Breast epithelium (tissue), 3 donors: Measurements from ENCODE around the gene CACNA2D3.

Experiments used
- POLR2A ChIP-seq: fragments of 450-650 bp; IDR thresholded peaks from one replicate; pipeline ENCODE4 v1.6.1; 2016; ENCODE audit warnings: antibody characterized with exemption, mild to moderate bottlenecking, moderate library complexity
- POLR2AphosphoS5 ChIP-seq, 3 donors: sonication (generic); formaldehyde crosslinking; IDR thresholded peaks; one replicate each; pipeline ENCODE4 v1.6.1; 2017; ENCODE audit warnings: antibody characterized with exemption in 3 of 3
- TF ChIP-seq, protein P1 (sequence below), 3 donors: fragments of 450-650 bp; IDR thresholded peaks; one replicate each; pipeline ENCODE4 v1.5.1; 2016 to 2017; ENCODE audit warnings: antibody characterized with exemption in 3 of 3, mild to moderate bottlenecking in 3 of 3, moderate library complexity in 3 of 3

DNA sequence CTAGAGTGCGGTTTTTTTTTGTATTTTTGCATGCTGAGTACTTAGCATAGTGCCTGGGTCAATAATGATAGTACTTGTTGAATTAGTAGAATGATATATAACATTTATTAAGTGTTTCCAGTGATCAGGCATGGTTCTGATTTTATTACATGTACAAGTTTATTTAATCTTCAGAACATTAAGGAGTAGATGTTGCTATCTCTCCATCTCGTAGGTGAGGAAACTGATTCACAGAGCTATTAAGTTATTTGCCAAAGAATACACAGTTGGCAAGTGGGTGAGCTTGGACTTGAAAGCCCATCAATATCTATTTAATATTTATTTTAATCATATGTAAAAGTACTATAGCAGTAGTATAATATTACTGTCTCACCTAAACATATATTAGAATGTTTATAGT lies 219.5 kb downstream of the CACNA2D3 start:
- TF ChIP-seq, protein P1, sequence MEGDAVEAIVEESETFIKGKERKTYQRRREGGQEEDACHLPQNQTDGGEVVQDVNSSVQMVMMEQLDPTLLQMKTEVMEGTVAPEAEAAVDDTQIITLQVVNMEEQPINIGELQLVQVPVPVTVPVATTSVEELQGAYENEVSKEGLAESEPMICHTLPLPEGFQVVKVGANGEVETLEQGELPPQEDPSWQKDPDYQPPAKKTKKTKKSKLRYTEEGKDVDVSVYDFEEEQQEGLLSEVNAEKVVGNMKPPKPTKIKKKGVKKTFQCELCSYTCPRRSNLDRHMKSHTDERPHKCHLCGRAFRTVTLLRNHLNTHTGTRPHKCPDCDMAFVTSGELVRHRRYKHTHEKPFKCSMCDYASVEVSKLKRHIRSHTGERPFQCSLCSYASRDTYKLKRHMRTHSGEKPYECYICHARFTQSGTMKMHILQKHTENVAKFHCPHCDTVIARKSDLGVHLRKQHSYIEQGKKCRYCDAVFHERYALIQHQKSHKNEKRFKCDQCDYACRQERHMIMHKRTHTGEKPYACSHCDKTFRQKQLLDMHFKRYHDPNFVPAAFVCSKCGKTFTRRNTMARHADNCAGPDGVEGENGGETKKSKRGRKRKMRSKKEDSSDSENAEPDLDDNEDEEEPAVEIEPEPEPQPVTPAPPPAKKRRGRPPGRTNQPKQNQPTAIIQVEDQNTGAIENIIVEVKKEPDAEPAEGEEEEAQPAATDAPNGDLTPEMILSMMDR (IDR thresholded peaks at IDR 0.05), result no peak
- no peak for TF ChIP-seq POLR2A
- TF ChIP-seq POLR2AphosphoS5 (IDR thresholded peaks at IDR 0.05), result no peak
